ENCODE data around the gene GRM1.

DNA sequence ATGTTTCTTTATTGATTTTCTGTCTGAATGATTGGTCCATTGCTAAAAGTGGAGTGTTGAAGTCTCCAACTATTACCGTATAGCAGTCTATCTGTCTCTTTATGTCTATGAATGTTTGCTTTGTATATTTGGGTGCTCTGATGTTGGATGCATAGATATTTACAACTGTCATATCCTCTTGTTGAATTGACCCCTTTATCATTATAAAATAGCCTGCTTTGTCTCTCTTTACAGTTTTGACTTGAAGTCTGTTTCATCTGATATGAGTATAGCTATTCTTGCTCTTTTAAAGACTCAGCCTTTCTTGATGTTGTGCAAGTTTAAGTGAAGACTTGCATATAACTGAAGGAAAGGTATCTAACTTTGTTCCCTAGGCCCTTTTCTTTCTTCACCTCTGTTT is 341.0 kb downstream of the GRM1 start:
- TF ChIP-seq POLR2AphosphoS5 (IDR thresholded peaks at IDR 0.05; ENCODE audit: borderline replicate concordance, low read depth, low read length): no peak
- TF ChIP-seq EZH2 (IDR thresholded peaks at IDR 0.05): no peak
- no peak for TF ChIP-seq FOXP2 (optimal IDR thresholded peaks at IDR 0.05; ENCODE audit: control extremely low read depth, extremely low read length, insufficient read depth)
